ENCODE data around the gene MTA3. TPM values are rescaled to one million over a fixed set of nuclear protein-coding genes. Genes with fewer than 3 reads are reported as not detected.
A peak's percentile ranks its signal among the peaks of the same experiment; 100 is the strongest.

Gene MTA3
- total and polyA plus RNA-seq, 8 donors, result 23.9 to 82.8 (median 70.6) TPM

GRCh38 chr2:42675815-42676214 is 107.4 kb downstream of the MTA3 start:
- TF ChIP-seq, protein P1, sequence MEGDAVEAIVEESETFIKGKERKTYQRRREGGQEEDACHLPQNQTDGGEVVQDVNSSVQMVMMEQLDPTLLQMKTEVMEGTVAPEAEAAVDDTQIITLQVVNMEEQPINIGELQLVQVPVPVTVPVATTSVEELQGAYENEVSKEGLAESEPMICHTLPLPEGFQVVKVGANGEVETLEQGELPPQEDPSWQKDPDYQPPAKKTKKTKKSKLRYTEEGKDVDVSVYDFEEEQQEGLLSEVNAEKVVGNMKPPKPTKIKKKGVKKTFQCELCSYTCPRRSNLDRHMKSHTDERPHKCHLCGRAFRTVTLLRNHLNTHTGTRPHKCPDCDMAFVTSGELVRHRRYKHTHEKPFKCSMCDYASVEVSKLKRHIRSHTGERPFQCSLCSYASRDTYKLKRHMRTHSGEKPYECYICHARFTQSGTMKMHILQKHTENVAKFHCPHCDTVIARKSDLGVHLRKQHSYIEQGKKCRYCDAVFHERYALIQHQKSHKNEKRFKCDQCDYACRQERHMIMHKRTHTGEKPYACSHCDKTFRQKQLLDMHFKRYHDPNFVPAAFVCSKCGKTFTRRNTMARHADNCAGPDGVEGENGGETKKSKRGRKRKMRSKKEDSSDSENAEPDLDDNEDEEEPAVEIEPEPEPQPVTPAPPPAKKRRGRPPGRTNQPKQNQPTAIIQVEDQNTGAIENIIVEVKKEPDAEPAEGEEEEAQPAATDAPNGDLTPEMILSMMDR (IDR thresholded peaks at IDR 0.05), result no peak
- intact Hi-C loops (cut with DNase I), result no loop called here
- no peaks in the 10 kb centered on the region for H3K27me3 ChIP-seq
- H3K4me3 ChIP-seq, result no peak overlapping the region
- H3K36me3 ChIP-seq, result no peaks in the 10 kb centered on the region
- ATAC-seq (peak; percentile 84), DNase-seq (no peak)
- H3K9me3 ChIP-seq, result no peaks in the 10 kb centered on the region
- no peak overlapping the region for H3K27ac ChIP-seq
- H3K4me1 ChIP-seq, result no peaks in the 10 kb centered on the region

DNA sequence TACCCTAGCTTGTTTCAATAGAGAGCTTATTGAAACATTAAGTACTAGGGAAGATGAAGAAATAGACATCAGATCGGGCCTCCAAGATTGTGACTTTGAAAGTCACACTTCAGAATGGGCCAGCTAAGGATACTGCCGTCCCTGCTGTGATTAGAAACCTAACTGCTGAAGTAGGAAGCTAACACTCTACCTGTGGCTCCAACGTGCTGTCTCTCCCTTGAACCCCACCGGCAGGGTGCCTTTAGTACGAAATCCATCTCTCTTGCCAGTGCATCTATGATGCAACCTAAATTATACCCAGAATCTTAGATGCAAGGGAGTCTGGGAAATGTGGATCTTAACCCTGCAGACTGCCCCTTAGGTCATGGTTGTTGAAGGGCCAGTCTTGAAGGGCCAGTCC is 116.9 kb downstream of the MTA3 start:
- no peaks in the 10 kb centered on the region for H3K4me1 ChIP-seq
- TF ChIP-seq, protein P1 (IDR thresholded peaks at IDR 0.05), result no peak
- no peaks in the 10 kb centered on the region for H3K9me3 ChIP-seq
- no peak overlapping the region for H3K27ac ChIP-seq
- ATAC-seq, result no peak
- DNase-seq, result no peak
- no peak overlapping the region for H3K4me3 ChIP-seq
- intact Hi-C loops (cut with DNase I), result no loop called here
- H3K27me3 ChIP-seq, result no peaks in the 10 kb centered on the region
- H3K36me3 ChIP-seq, result peaks cover 0 to 8% of the 10 kb centered on the region in 2 donors

DNA sequence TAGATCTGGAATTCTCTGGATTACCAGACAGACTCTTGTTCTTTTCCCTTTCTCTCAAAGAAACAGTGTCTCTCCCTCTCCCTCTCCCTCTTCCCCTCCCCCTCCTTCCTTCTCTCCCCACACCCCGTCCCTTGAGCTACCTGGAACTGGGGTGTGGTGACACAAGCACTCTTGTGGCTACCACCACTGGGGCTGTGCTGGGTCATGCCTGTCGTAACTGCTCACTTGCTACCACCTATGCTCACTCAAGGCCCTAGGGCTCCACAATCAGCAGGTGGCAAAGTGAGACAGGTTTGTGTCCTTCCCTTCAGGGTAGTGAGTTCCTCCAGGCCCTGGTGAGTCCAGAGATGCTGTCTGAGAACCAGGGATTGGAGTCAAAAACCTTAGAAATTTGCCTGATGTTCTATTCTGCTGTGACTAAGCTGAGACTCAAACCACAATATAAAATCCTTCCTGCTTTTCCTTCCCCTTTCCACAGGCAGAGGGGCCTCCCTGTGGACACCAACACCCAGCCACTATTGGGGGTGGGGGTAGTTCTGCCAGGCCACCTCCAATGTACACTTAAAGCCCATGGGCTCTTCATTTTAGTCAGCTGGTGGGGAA is 124.7 kb downstream of the MTA3 start:
- TF ChIP-seq, protein P1 (IDR thresholded peaks at IDR 0.05), result no peak
- intact Hi-C loops (cut with DNase I), result no loop called here
- peaks cover 6 to 16% of the 10 kb centered on the region in 2 donors for H3K4me1 ChIP-seq
- peak overlapping the region; percentile 67 to 78 for H3K27ac ChIP-seq
- peaks cover 0 to 2% of the 10 kb centered on the region in 2 donors for H3K36me3 ChIP-seq
- no peaks in the 10 kb centered on the region for H3K27me3 ChIP-seq
- no peak overlapping the region for H3K4me3 ChIP-seq
- ATAC-seq (peak; percentile 91), DNase-seq (peak in 1 of 4 donors; percentile 76)
- no peaks in the 10 kb centered on the region for H3K9me3 ChIP-seq

DNA sequence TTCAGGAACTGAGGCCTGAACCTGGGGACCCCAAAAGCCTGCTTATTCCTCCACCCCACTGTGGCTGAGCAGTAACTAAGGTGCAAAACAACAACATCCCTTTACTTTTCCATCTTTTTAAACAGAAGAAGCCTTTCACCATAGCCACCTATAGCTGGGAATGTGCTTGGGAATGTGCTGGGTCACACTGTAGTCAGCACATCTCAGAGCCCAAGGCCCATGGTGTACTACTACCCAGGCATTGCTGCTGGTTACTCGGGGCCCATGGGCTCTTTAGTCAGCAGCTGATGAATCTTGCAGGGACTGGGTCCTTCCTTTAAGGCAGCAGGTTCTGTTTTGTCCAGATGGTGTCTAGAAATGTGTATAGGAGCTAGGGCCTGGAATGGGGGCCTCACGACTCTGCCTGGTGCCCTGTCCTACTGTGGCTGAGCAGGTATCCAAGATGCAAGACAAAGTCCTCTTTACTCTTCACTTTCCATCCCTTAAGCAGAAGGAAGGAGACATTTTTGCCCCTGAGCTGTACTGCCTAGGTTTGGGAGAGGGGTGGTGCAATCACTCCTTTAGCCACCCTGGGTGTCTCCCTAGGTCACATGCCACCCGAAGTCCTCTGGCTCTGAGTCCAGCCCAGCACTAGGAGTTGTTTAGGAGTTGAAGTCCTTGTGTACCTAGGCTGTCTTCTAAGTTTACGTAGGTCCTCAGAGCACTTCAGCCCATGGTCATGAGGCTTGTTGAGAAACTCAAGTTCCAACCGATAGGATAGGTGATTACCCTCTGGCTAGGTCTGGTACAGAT is 125.5 kb downstream of the MTA3 start:
- Histone ChIP-seq H3K27ac (peak overlapping the region; percentile 67 to 78), H3K4me3 (no peak overlapping the region), H3K27me3 (no peaks in the 10 kb centered on the region), H3K9me3 (no peaks in the 10 kb centered on the region), H3K36me3 (no peaks in the 10 kb centered on the region), H3K4me1 (peaks cover 6 to 16% of the 10 kb centered on the region in 2 donors)
- TF ChIP-seq, protein P1 (IDR thresholded peaks at IDR 0.05), result no peak
- intact Hi-C loops (cut with DNase I), result no loop called here
- DNase-seq (peak in 1 of 4 donors; percentile 67), ATAC-seq (peak; percentile 87)

DNA sequence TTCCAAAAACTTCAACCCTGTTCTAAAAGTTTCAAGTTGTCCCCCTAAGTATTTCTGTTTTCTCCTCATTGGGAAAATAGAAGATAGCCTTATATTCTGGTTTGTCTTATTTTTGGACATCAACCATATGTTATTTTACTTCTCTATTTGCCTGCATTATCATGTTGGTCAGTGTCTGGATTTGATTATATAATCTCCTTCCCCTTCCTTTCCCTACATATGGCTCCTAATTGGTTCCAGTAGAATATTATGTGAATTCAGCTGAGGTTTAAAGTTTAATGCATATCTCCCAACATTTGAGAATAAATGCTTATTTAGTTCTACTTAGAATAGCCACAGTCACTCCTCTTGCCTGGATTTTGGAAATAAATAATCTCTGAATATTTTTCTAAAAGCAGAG is 128.6 kb downstream of the MTA3 start:
- Histone ChIP-seq H3K4me3 (no peak overlapping the region), H3K4me1 (peaks cover 6 to 16% of the 10 kb centered on the region in 2 donors), H3K9me3 (no peaks in the 10 kb centered on the region), H3K36me3 (no peaks in the 10 kb centered on the region), H3K27me3 (no peaks in the 10 kb centered on the region), H3K27ac (no peak overlapping the region)
- TF ChIP-seq, protein P1 (IDR thresholded peaks at IDR 0.05), result no peak
- ATAC-seq, result no peak
- DNase-seq, result no peak
- intact Hi-C loops (cut with DNase I), result no loop called here
